GM23338 (cell line): ENCODE data around the gene ZFYVE26. TPM values are rescaled to one million over a fixed set of nuclear protein-coding genes. Genes with fewer than 3 reads are reported as not detected.

Source experiments
- ATAC-seq: fragments of 200-7000 bp; cut with Tn5 transposase; 3 replicates; pipeline ENCODE4 v1.9.1; 2020
- DNase-seq: peaks from one replicate; pipeline ENCODE4 v3.0.0-alpha.2; 2015; ENCODE audit warnings: low spot score
- H2AFZ ChIP-seq: fragments of 200-600 bp; sonication (generic); 2 replicates; pipeline ENCODE4 v1.8.0; 2016; ENCODE audit warnings: antibody characterized with exemption, mild to moderate bottlenecking, moderate library complexity
- H3F3A ChIP-seq: fragments of 200-600 bp; sonication (generic); replicated peaks from 2 replicates; pipeline ENCODE4 v1.8.0; 2017; ENCODE audit warnings: antibody characterized with exemption, mixed run types, low read depth
- H3K27ac ChIP-seq: fragments of 200-600 bp; sonication (generic); 2 replicates; pipeline ENCODE4 v1.6.1; 2016; ENCODE audit warnings: low read depth
- H3K27me3 ChIP-seq: fragments of 200-600 bp; sonication (generic); 2 replicates; pipeline ENCODE4 v1.8.0; 2016; ENCODE audit warnings: mild to moderate bottlenecking, mixed run types, moderate library complexity; ENCODE audit not compliant: insufficient read depth
- H3K36me3 ChIP-seq: fragments of 200-600 bp; sonication (generic); 2 replicates; pipeline ENCODE4 v1.8.0; 2016; ENCODE audit warnings: mild to moderate bottlenecking; ENCODE audit not compliant: insufficient read depth
- H3K4me1 ChIP-seq: fragments of 200-600 bp; sonication (generic); 2 replicates; pipeline ENCODE4 v1.8.0; 2016; ENCODE audit warnings: mild to moderate bottlenecking, moderate library complexity; ENCODE audit not compliant: insufficient read depth
- H3K4me2 ChIP-seq: fragments of 200-600 bp; sonication (generic); 2 replicates; pipeline ENCODE4 v1.7.1; 2017; ENCODE audit warnings: mixed run types
- H3K4me3 ChIP-seq: fragments of 200-600 bp; sonication (generic); 2 replicates; pipeline ENCODE4 v1.6.1; 2016; ENCODE audit warnings: mixed run types
- H3K79me2 ChIP-seq: fragments of 200-600 bp; sonication (generic); replicated peaks from 2 replicates; pipeline ENCODE4 v1.8.0; 2017; ENCODE audit warnings: mild to moderate bottlenecking; ENCODE audit not compliant: insufficient read depth
- H3K9me2 ChIP-seq: fragments of 200-600 bp; sonication (generic); 2 replicates; pipeline ENCODE4 v1.8.0; 2017; ENCODE audit not compliant: insufficient read depth
- H4K20me1 ChIP-seq: fragments of 200-600 bp; sonication (generic); replicated peaks from 2 replicates; pipeline ENCODE4 v1.8.0; 2017; ENCODE audit warnings: mild to moderate bottlenecking; ENCODE audit not compliant: insufficient read depth
- H3K27ac Mint-ChIP-seq: 2 replicates; pipeline ENCODE4 v1.8.0; 2020; ENCODE audit warnings: inconsistent platforms, mild to moderate bottlenecking, moderate library complexity, mixed read lengths
- H3K27me3 Mint-ChIP-seq: 3 replicates; pipeline ENCODE4 v1.8.0; 2022; ENCODE audit warnings: low read depth, mild to moderate bottlenecking, moderate library complexity, mixed read lengths, inconsistent platforms; ENCODE audit not compliant: insufficient read depth, poor library complexity
- H3K36me3 Mint-ChIP-seq: 3 replicates; pipeline ENCODE4 v1.8.0; 2021; ENCODE audit warnings: low read depth, mild to moderate bottlenecking, inconsistent platforms, moderate library complexity, mixed read lengths
- H3K4me1 Mint-ChIP-seq: 3 replicates; pipeline ENCODE4 v1.8.0; 2020; ENCODE audit warnings: mild to moderate bottlenecking, inconsistent platforms, mixed read lengths
- H3K4me3 Mint-ChIP-seq: 3 replicates; pipeline ENCODE4 v1.8.0; 2021; ENCODE audit warnings: moderate library complexity, mild to moderate bottlenecking, inconsistent platforms, mixed read lengths
- H3K9me3 Mint-ChIP-seq: 3 replicates; pipeline ENCODE4 v1.8.0; 2020; ENCODE audit warnings: moderate library complexity, mild to moderate bottlenecking, inconsistent platforms, mixed read lengths
- CREB1 ChIP-seq: fragments of 250-450 bp; sonication (Bioruptor Pico); IDR thresholded peaks from 2 replicates; pipeline ENCODE4 v1.5.0; 2020; ENCODE audit warnings: low read depth, mild to moderate bottlenecking, moderate library complexity
- ETS1 ChIP-seq: IDR thresholded peaks from 2 replicates; pipeline ENCODE4 v1.6.1; 2016; ENCODE audit warnings: antibody characterized with exemption
- EZH2 ChIP-seq: fragments of 200-600 bp; sonication (generic); IDR thresholded peaks from one replicate; pipeline ENCODE4 v1.8.0; 2017; ENCODE audit warnings: antibody characterized with exemption, mild to moderate bottlenecking, low read depth; ENCODE audit not compliant: unreplicated experiment
- EZH2phosphoT487 ChIP-seq: fragments of 200-600 bp; sonication (generic); IDR thresholded peaks from one replicate; pipeline ENCODE4 v1.8.1; 2018; ENCODE audit warnings: antibody characterized with exemption; ENCODE audit not compliant: unreplicated experiment
- NANOG ChIP-seq: IDR thresholded peaks from 2 replicates; pipeline ENCODE4 v1.6.1; 2016; ENCODE audit warnings: antibody characterized with exemption, borderline replicate concordance
- STAT1 ChIP-seq: IDR thresholded peaks from one replicate; pipeline ENCODE4 v1.6.1; 2016; ENCODE audit warnings: antibody characterized with exemption; ENCODE audit not compliant: unreplicated experiment
- ZNF114 ChIP-seq: fragments of 250-450 bp; sonication (Bioruptor Pico); IDR thresholded peaks from 2 replicates; pipeline ENCODE4 v1.5.0; 2020; ENCODE audit warnings: mild to moderate bottlenecking, moderate library complexity
- ZNF331 ChIP-seq: fragments of 250-450 bp; sonication (Bioruptor Pico); IDR thresholded peaks from 2 replicates; pipeline ENCODE4 v1.5.0; 2020; ENCODE audit warnings: low read depth, mild to moderate bottlenecking, moderate library complexity
- ZNF462 ChIP-seq: fragments of 250-450 bp; sonication (Bioruptor Pico); IDR thresholded peaks from 2 replicates; pipeline ENCODE4 v1.5.0; 2020; ENCODE audit warnings: mild to moderate bottlenecking, moderate library complexity
- polyA plus RNA-seq: library from polyadenylated mRNA; unstranded; fragments of >200 nt; fragmentation: Nextera tagmentation; extraction: Ambion mirVana; gene quantifications from 2 replicates; pipeline ENCODE4 v1.2.1, GENCODE V29; 2016
- total RNA-seq: library from RNA; depleted of rRNA; stranded (reverse); fragments of >200 nt; shearing (Covaris generic); gene quantifications from 2 replicates; pipeline ENCODE4 v1.2.3, GENCODE V29; 2014

ZFYVE26 gene
- total and polyA plus RNA-seq, 2 experiments from 2014 or later: 5.6 to 36.0 TPM

GRCh38 chr14:67722293-67722692 lies 94.1 kb downstream of the ZFYVE26 start:
- TF ChIP-seq ZNF331 (CRISPR knock-in tag): no peak
- no peak for TF ChIP-seq ZNF114 (CRISPR knock-in tag)
- TF ChIP-seq STAT1: no peak
- TF ChIP-seq EZH2phosphoT487: no peak
- 0 out of 2 replicates have a peak, but pooled peaks have one; percentile 38 for TF ChIP-seq ETS1
- no peak for TF ChIP-seq EZH2
- 0 out of 2 replicates have a peak, but pooled peaks have one; percentile 34 for TF ChIP-seq CREB1
- no peak overlapping the region for H3K27ac ChIP-seq
- no peaks in the 10 kb centered on the region for H3K36me3 ChIP-seq
- peaks cover 6% of the 10 kb centered on the region; the same call in 2 of the 3 replicates for H3K4me1 Mint-ChIP-seq
- H2AFZ ChIP-seq: peak overlapping the region; percentile 76
- peak overlapping the region; percentile 19; the same call in 1 of the 2 replicates for H3K4me3 ChIP-seq
- no peaks in the 10 kb centered on the region for H3K79me2 ChIP-seq
- H3K36me3 Mint-ChIP-seq: no peaks in the 10 kb centered on the region
- no peaks in the 10 kb centered on the region; the same call in 1 of the 2 replicates for H3K9me2 ChIP-seq
- ATAC-seq (peak; percentile 99), DNase-seq (peak; percentile 74)
- H3K4me2 ChIP-seq: peak overlapping the region; percentile 56
- H3K27me3 Mint-ChIP-seq: peaks cover 5% of the 10 kb centered on the region
- H3K9me3 Mint-ChIP-seq: no peaks in the 10 kb centered on the region; the same call in 2 of the 3 replicates
- no peaks in the 10 kb centered on the region for H3F3A ChIP-seq
- no peaks in the 10 kb centered on the region for H3K27me3 ChIP-seq
- H3K4me3 Mint-ChIP-seq: peak overlapping the region; percentile 35; the same call in 2 of the 3 replicates
- no peaks in the 10 kb centered on the region for H3K4me1 ChIP-seq
- H3K27ac Mint-ChIP-seq: no peak overlapping the region
- H4K20me1 ChIP-seq: no peaks in the 10 kb centered on the region

GRCh38 chr14:67721875-67722274 lies 94.5 kb downstream of the ZFYVE26 start:
- Histone ChIP-seq H3K79me2 (no peaks in the 10 kb centered on the region), H3K4me2 (no peak overlapping the region), H2AFZ (no peak overlapping the region), H3K36me3 (no peaks in the 10 kb centered on the region), H3K4me1 (no peaks in the 10 kb centered on the region), H3F3A (no peaks in the 10 kb centered on the region), H3K27me3 (no peaks in the 10 kb centered on the region), H3K27ac (no peak overlapping the region), H3K9me2 (no peaks in the 10 kb centered on the region; the same call in 1 of the 2 replicates), H4K20me1 (no peaks in the 10 kb centered on the region), H3K4me3 (no peak overlapping the region)
- no peaks in the 10 kb centered on the region; the same call in 2 of the 3 replicates for H3K9me3 Mint-ChIP-seq
- H3K4me1 Mint-ChIP-seq: peaks cover 6% of the 10 kb centered on the region; the same call in 2 of the 3 replicates
- ATAC-seq (no peak), DNase-seq (no peak)
- no peak overlapping the region for H3K4me3 Mint-ChIP-seq
- H3K27ac Mint-ChIP-seq: no peak overlapping the region
- H3K36me3 Mint-ChIP-seq: no peaks in the 10 kb centered on the region
- peaks cover 5% of the 10 kb centered on the region for H3K27me3 Mint-ChIP-seq
- TF ChIP-seq CREB1: no peak
- TF ChIP-seq ZNF462: no peak
- no peak for TF ChIP-seq ETS1
- no peak for TF ChIP-seq STAT1
- no peak for TF ChIP-seq ZNF331 (CRISPR knock-in tag)
- no peak for TF ChIP-seq NANOG
